Smooth muscle cell (in vitro differentiated cells): ENCODE data around the gene PLXNA2. TPM values are rescaled to one million over a fixed set of nuclear protein-coding genes. Genes with fewer than 3 reads are reported as not detected.
A peak's percentile ranks its signal among the peaks of the same experiment; 100 is the strongest.

ENCODE experiments used
- DNase-seq: peaks from one replicate; lab custom pipeline; 2025; ENCODE audit not compliant: unreplicated experiment; lab: John Stamatoyannopoulos, UW
- H2AFZ ChIP-seq: fragments of 200-600 bp; sonication (generic); 2 replicates; pipeline ENCODE4 v1.6.0; 2016; ENCODE audit warnings: antibody characterized with exemption, low read depth, mild to moderate bottlenecking
- H3F3A ChIP-seq: fragments of 200-600 bp; sonication (generic); 2 replicates; pipeline ENCODE4 v1.6.0; 2017; ENCODE audit warnings: antibody characterized with exemption, low read depth
- H3K27ac ChIP-seq: fragments of 200-600 bp; sonication (generic); 2 replicates; pipeline ENCODE4 v1.5.1; 2016; ENCODE audit warnings: low read depth, mild to moderate bottlenecking
- H3K27me3 ChIP-seq: fragments of 200-600 bp; sonication (generic); 2 replicates; pipeline ENCODE4 v1.6.1; 2016; ENCODE audit warnings: low read depth, mild to moderate bottlenecking
- H3K36me3 ChIP-seq: fragments of 200-600 bp; sonication (generic); 2 replicates; pipeline ENCODE4 v1.5.1; 2016; ENCODE audit warnings: low read depth
- H3K4me1 ChIP-seq: fragments of 200-600 bp; sonication (generic); 2 replicates; pipeline ENCODE4 v1.5.1; 2016; ENCODE audit warnings: low read depth
- H3K4me2 ChIP-seq: fragments of 200-600 bp; sonication (generic); 2 replicates; pipeline ENCODE4 v1.6.0; 2016; ENCODE audit warnings: mild to moderate bottlenecking
- H3K4me3 ChIP-seq: fragments of 200-600 bp; sonication (generic); 2 replicates; pipeline ENCODE4 v1.5.1; 2016; ENCODE audit warnings: mild to moderate bottlenecking
- H3K79me2 ChIP-seq: fragments of 200-600 bp; sonication (generic); 2 replicates; pipeline ENCODE4 v1.6.0; 2016; ENCODE audit warnings: low read depth, mild to moderate bottlenecking
- H3K9ac ChIP-seq: fragments of 200-600 bp; sonication (generic); 2 replicates; pipeline ENCODE4 v1.6.0; 2016; ENCODE audit warnings: low read depth
- H3K9me3 ChIP-seq: fragments of 200-600 bp; sonication (generic); replicated peaks from 2 replicates; pipeline ENCODE4 v1.5.1; 2016; ENCODE audit warnings: low read depth
- H4K20me1 ChIP-seq: fragments of 200-600 bp; sonication (generic); 2 replicates; pipeline ENCODE4 v1.6.0; 2016; ENCODE audit warnings: low read depth
- CTCF ChIP-seq: fragments of 200-600 bp; sonication (generic); IDR thresholded peaks from 2 replicates; pipeline ENCODE4 v1.5.1; 2017; ENCODE audit warnings: borderline replicate concordance, mild to moderate bottlenecking, antibody characterized with exemption; ENCODE audit not compliant: insufficient read depth, poor library complexity, severe bottlenecking
- WGBS: methylation state at CpG from one replicate; pipeline ENCODE4 v1.1.7; 2016; ENCODE audit warnings: low lambda C conversion rate; 5-methylcytosine and 5-hydroxymethylcytosine counted together
- polyA plus RNA-seq: library from polyadenylated mRNA; unstranded; fragments of >200 nt; fragmentation: Nextera tagmentation; extraction: Ambion mirVana; gene quantifications from 2 replicates; pipeline ENCODE4 v1.2.1, GENCODE V29; 2016
- total RNA-seq: library from RNA; depleted of rRNA; stranded (reverse); fragments of >200 nt; gene quantifications from 2 replicates; pipeline ENCODE4 v1.2.3, GENCODE V29; 2014

PLXNA2 gene
- total and polyA plus RNA-seq, 2 experiments from 2014 or later, result 8.2 to 8.7 TPM

GRCh38 chr1:208107425-208108212 lies 136.6 kb downstream of the PLXNA2 start:
- Histone ChIP-seq H3K27me3 (no peaks in the 10 kb centered on the region), H3K36me3 (no peaks in the 10 kb centered on the region), H3K9me3 (no peaks in the 10 kb centered on the region), H3K4me3 (no peak overlapping the region), H2AFZ (no peak overlapping the region), H3K9ac (no peak overlapping the region), H3K4me2 (peak overlapping the region; percentile 15), H3K27ac (peak overlapping the region; percentile 8), H4K20me1 (peaks cover 20% of the 10 kb centered on the region), H3K4me1 (peaks cover 2% of the 10 kb centered on the region), H3K79me2 (no peaks in the 10 kb centered on the region), H3F3A (no peaks in the 10 kb centered on the region)
- TF ChIP-seq CTCF, result no peak
- DNase-seq, result no peak
- 41% methylated on average over 13 of the region's 13 CpGs for WGBS

GRCh38 chr1:208106218-208106617 lies 138.0 kb downstream of the PLXNA2 start:
- peaks cover 15% of the 10 kb centered on the region for H3K4me1 ChIP-seq
- no peaks in the 10 kb centered on the region for H3K9me3 ChIP-seq
- WGBS, result 88% methylated on average over 7 of the region's 7 CpGs
- H2AFZ ChIP-seq, result no peak overlapping the region
- H3K9ac ChIP-seq, result no peak overlapping the region
- no peak for TF ChIP-seq CTCF
- H3F3A ChIP-seq, result no peaks in the 10 kb centered on the region
- DNase-seq, result no peak
- H3K4me3 ChIP-seq, result no peak overlapping the region
- H3K36me3 ChIP-seq, result no peaks in the 10 kb centered on the region
- H3K27me3 ChIP-seq, result no peaks in the 10 kb centered on the region
- H3K4me2 ChIP-seq, result no peak overlapping the region
- no peaks in the 10 kb centered on the region for H3K79me2 ChIP-seq
- H3K27ac ChIP-seq, result no peak overlapping the region
- H4K20me1 ChIP-seq, result peaks cover 22% of the 10 kb centered on the region

- no peak overlapping the region for H2AFZ ChIP-seq
- H3K79me2 ChIP-seq, result no peaks in the 10 kb centered on the region
- 59% methylated on average over 5 of the region's 5 CpGs for WGBS
- H3K27me3 ChIP-seq, result no peaks in the 10 kb centered on the region
- no peak overlapping the region for H3K4me2 ChIP-seq
- H3K27ac ChIP-seq, result no peak overlapping the region
- H3K36me3 ChIP-seq, result no peaks in the 10 kb centered on the region
- H3F3A ChIP-seq, result no peaks in the 10 kb centered on the region
- no peak for TF ChIP-seq CTCF
- no peak for DNase-seq
- no peak overlapping the region for H3K4me3 ChIP-seq
- H3K9ac ChIP-seq, result no peak overlapping the region
- H3K4me1 ChIP-seq, result peaks cover 19% of the 10 kb centered on the region
- no peaks in the 10 kb centered on the region for H3K9me3 ChIP-seq
- peaks cover 26% of the 10 kb centered on the region for H4K20me1 ChIP-seq
Observed at GRCh38 chr1:208105756-208106155, 138.4 kb downstream of the PLXNA2 start.
